LNCAP (cell line): Measurements from ENCODE around the gene RARB.

Source experiments
- CTCF ChIP-seq: fragments of 450-650 bp; IDR thresholded peaks from 2 replicates; pipeline ENCODE4 v1.5.1; 2017; ENCODE audit warnings: mild to moderate bottlenecking

The RARB gene

DNA sequence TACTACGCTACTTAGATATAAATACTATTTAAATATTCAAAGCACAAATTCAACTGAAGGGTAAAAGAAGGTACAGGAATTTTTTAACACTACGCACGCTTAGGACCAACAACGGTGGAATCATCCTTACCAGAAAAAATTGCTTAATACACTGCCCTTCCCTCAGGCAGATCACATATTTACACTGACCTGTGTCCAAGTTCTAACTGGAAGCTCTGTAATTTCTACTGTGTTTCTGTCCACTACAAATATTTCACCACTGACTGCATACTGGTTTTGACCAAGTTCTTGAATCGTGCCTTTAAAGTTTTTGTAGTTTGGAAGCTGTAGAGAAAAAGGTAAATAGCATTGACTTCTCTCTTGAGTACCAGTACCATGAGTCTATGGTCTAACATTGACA, 192.4 kb downstream of the RARB start:
- TF ChIP-seq CTCF: no peak

GRCh38 chr3:25621087-25621486, 193.0 kb downstream of the RARB start:
- TF ChIP-seq CTCF: no peak

DNA sequence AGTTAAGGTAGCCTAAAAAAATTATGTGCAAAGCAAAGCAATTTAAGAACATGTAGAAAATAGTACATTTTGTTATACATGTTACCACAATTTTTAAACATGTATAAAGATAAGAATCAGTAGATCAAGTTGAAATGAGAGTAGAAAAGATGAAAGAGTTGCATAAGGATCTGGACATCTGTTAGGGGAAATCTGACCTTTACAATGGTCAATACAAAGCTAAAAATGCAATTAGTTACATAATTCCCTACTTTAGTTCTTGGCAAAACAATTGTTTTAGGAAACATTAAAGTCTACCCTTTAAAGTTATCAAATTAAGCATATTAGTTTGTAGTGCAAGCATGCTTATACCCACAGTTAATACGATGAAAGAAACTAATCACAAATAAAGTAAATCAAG, 203.9 kb downstream of the RARB start:
- TF ChIP-seq CTCF: no peak

DNA sequence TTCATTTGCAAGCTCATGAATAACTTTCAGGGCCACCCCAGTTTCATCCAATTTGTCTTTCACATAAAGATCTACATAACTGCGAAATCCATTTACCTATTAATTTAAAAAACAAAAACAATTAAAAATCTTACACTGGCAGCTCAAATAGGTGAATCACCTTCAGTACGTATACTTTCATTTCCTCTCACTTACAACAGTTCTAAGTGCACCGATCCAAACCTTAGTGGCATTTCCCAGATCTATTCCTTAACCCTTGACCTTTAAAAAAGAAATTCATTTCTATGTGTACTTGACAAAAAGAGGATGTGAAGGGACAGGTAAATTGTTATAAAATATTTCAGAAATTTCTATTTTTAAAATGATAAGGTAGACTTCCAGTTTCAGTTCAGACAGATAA, 205.9 kb downstream of the RARB start:
- TF ChIP-seq CTCF: no peak

- no peak for TF ChIP-seq CTCF
These were observed 207.0 kb downstream of the RARB start for GRCh38 chr3:25635038-25635437.
